Measurements from ENCODE around the gene HIP1. TPM values are rescaled to one million over a fixed set of nuclear protein-coding genes. Genes with fewer than 3 reads are reported as not detected.
"Not testable (repeated sequence)": the region's sequence is repeated elsewhere in the genome, so short reads cannot be mapped to it uniquely, and the experiment has no call there.

Gene HIP1
- polyA plus RNA-seq, 4 donors: 0.22 to 7.1 (median 2.2) TPM

GRCh38 chr7:75639886-75640190 lies 98.9 kb downstream of the HIP1 start:
- Histone ChIP-seq H3K27ac (ENCODE audit: low read depth in 1 of 3, low read length in 2 of 3) (no peak overlapping the region), H3K4me3 (ENCODE audit: low read depth in 1 of 3, low read length in 3 of 3) (peak overlapping the region in 2 of 3 donors; percentile 60 to 65), H3K36me3 (ENCODE audit: control insufficient read depth in 3 of 3, insufficient read depth in 2 of 3, low read depth in 1 of 3, low read length in 3 of 3) (no peaks in the 10 kb centered on the region), H3K9me3 (ENCODE audit: control insufficient read depth in 2 of 2, insufficient read depth in 1 of 2, low read depth in 1 of 2, low read length in 1 of 2) (peaks cover 0 to 13% of the 10 kb centered on the region in 2 donors), H3K27me3 (ENCODE audit: control insufficient read depth in 3 of 3, insufficient read depth in 3 of 3, low read length in 3 of 3) (peaks cover 0 to 17% (median 0%) of the 10 kb centered on the region in 3 donors), H3K4me1 (ENCODE audit: control insufficient read depth in 3 of 3, insufficient read depth in 2 of 3, low read depth in 1 of 3, low read length in 2 of 3) (peaks cover 0 to 7% (median 0%) of the 10 kb centered on the region in 3 donors)
- WGBS, 3 donors: 9 to 18% (median 11%) methylated on average over 7 of the region's 7 CpGs
- DNase-seq (no peak), FAIRE-seq (no peak)

- FAIRE-seq: no peak
Measured at GRCh38 chr7:75639071-75639885, 99.5 kb downstream of the HIP1 start.

GRCh38 chr7:75638594-75639070 lies 100.1 kb downstream of the HIP1 start:
- Histone ChIP-seq H3K27ac (ENCODE audit: low read depth in 1 of 3, low read length in 2 of 3) (peak overlapping the region in 1 of 3 donors; percentile 48), H3K9me3 (ENCODE audit: control insufficient read depth in 2 of 2, insufficient read depth in 1 of 2, low read depth in 1 of 2, low read length in 1 of 2) (peaks cover 0 to 12% of the 10 kb centered on the region in 2 donors), H3K36me3 (ENCODE audit: control insufficient read depth in 3 of 3, insufficient read depth in 2 of 3, low read depth in 1 of 3, low read length in 3 of 3) (no peaks in the 10 kb centered on the region), H3K27me3 (ENCODE audit: control insufficient read depth in 3 of 3, insufficient read depth in 3 of 3, low read length in 3 of 3) (peaks cover 0 to 17% (median 0%) of the 10 kb centered on the region in 3 donors), H3K4me1 (ENCODE audit: control insufficient read depth in 3 of 3, insufficient read depth in 2 of 3, low read depth in 1 of 3, low read length in 2 of 3) (peaks cover 0 to 7% (median 0%) of the 10 kb centered on the region in 3 donors), H3K4me3 (ENCODE audit: low read depth in 1 of 3, low read length in 3 of 3) (peak overlapping the region; percentile 44 to 65 (median 54))
- no peak for FAIRE-seq
- peak; percentile 25 to 42 for DNase-seq
- 2 to 4% (median 2%) methylated on average over 32 to 35 of the region's 35 CpGs for WGBS, 3 donors

More at GRCh38 chr7:75639071-75639885, 99.5 kb downstream of the HIP1 start:
- H3K36me3 ChIP-seq (ENCODE audit: control insufficient read depth in 3 of 3, insufficient read depth in 2 of 3, low read depth in 1 of 3, low read length in 3 of 3): no peaks in the 10 kb centered on the region
- 1% methylated on average over 38 to 73 of the region's 77 CpGs for WGBS, 3 donors
- peaks cover 0 to 17% (median 0%) of the 10 kb centered on the region in 3 donors for H3K27me3 ChIP-seq (ENCODE audit: control insufficient read depth in 3 of 3, insufficient read depth in 3 of 3, low read length in 3 of 3)
- peak overlapping the region; percentile 54 to 65 (median 60) for H3K4me3 ChIP-seq (ENCODE audit: low read depth in 1 of 3, low read length in 3 of 3)
- DNase-seq: peak; percentile 17 to 62
- peak overlapping the region in 1 of 3 donors; percentile 11 for H3K27ac ChIP-seq (ENCODE audit: low read depth in 1 of 3, low read length in 2 of 3)
- H3K9me3 ChIP-seq (ENCODE audit: control insufficient read depth in 2 of 2, insufficient read depth in 1 of 2, low read depth in 1 of 2, low read length in 1 of 2): peaks cover 0 to 13% of the 10 kb centered on the region in 2 donors
- peaks cover 0 to 7% (median 0%) of the 10 kb centered on the region in 3 donors for H3K4me1 ChIP-seq (ENCODE audit: control insufficient read depth in 3 of 3, insufficient read depth in 2 of 3, low read depth in 1 of 3, low read length in 2 of 3)

GRCh38 chr7:75637854-75638593 lies 100.7 kb downstream of the HIP1 start:
- peak overlapping the region in 1 of 3 donors; percentile 48 for H3K27ac ChIP-seq (ENCODE audit: low read depth in 1 of 3, low read length in 2 of 3)
- no peak for DNase-seq
- peak overlapping the region in 2 of 3 donors; percentile 44 to 65 for H3K4me3 ChIP-seq (ENCODE audit: low read depth in 1 of 3, low read length in 3 of 3)
- peaks cover 0 to 7% (median 0%) of the 10 kb centered on the region in 3 donors for H3K4me1 ChIP-seq (ENCODE audit: control insufficient read depth in 3 of 3, insufficient read depth in 2 of 3, low read depth in 1 of 3, low read length in 2 of 3)
- 64 to 77% (median 75%) methylated on average over 14 of the region's 14 CpGs for WGBS, 3 donors
- no peak for FAIRE-seq
- peaks cover 0 to 6% of the 10 kb centered on the region in 2 donors for H3K9me3 ChIP-seq (ENCODE audit: control insufficient read depth in 2 of 2, insufficient read depth in 1 of 2, low read depth in 1 of 2, low read length in 1 of 2)
- H3K36me3 ChIP-seq (ENCODE audit: control insufficient read depth in 3 of 3, insufficient read depth in 2 of 3, low read depth in 1 of 3, low read length in 3 of 3): no peaks in the 10 kb centered on the region
- H3K27me3 ChIP-seq (ENCODE audit: control insufficient read depth in 3 of 3, insufficient read depth in 3 of 3, low read length in 3 of 3): peaks cover 0 to 17% (median 0%) of the 10 kb centered on the region in 3 donors

GRCh38 chr7:75635036-75635435 lies 103.7 kb downstream of the HIP1 start:
- Histone ChIP-seq H3K9me3 (ENCODE audit: control insufficient read depth in 2 of 2, insufficient read depth in 1 of 2, low read depth in 1 of 2, low read length in 1 of 2) (no peaks in the 10 kb centered on the region), H3K4me1 (ENCODE audit: control insufficient read depth in 3 of 3, insufficient read depth in 2 of 3, low read depth in 1 of 3, low read length in 2 of 3) (peaks cover 0 to 6% (median 0%) of the 10 kb centered on the region in 3 donors), H3K36me3 (ENCODE audit: control insufficient read depth in 3 of 3, insufficient read depth in 2 of 3, low read depth in 1 of 3, low read length in 3 of 3) (no peaks in the 10 kb centered on the region), H3K4me3 (ENCODE audit: low read depth in 1 of 3, low read length in 3 of 3) (no peak overlapping the region), H3K27ac (ENCODE audit: low read depth in 1 of 3, low read length in 2 of 3) (no peak overlapping the region), H3K27me3 (ENCODE audit: control insufficient read depth in 3 of 3, insufficient read depth in 3 of 3, low read length in 3 of 3) (peaks cover 0 to 14% (median 0%) of the 10 kb centered on the region in 3 donors)
- WGBS, 3 donors: 77 to 82% (median 82%) methylated on average over 5 of the region's 5 CpGs
- DNase-seq (no peak), FAIRE-seq (no peak)

GRCh38 chr7:75632587-75632986 lies 106.2 kb downstream of the HIP1 start:
- H3K27ac ChIP-seq (ENCODE audit: low read depth in 1 of 3, low read length in 2 of 3); FAIRE-seq; H3K36me3 ChIP-seq (ENCODE audit: control insufficient read depth in 3 of 3, insufficient read depth in 2 of 3, low read depth in 1 of 3, low read length in 3 of 3); H3K27me3 ChIP-seq (ENCODE audit: control insufficient read depth in 3 of 3, insufficient read depth in 3 of 3, low read length in 3 of 3); H3K9me3 ChIP-seq (ENCODE audit: control insufficient read depth in 2 of 2, insufficient read depth in 1 of 2, low read depth in 1 of 2, low read length in 1 of 2); H3K4me1 ChIP-seq (ENCODE audit: control insufficient read depth in 3 of 3, insufficient read depth in 2 of 3, low read depth in 1 of 3, low read length in 2 of 3); DNase-seq; H3K4me3 ChIP-seq (ENCODE audit: low read depth in 1 of 3, low read length in 3 of 3): not testable (repeated sequence)
- WGBS, 3 donors: 91 to 96% (median 95%) methylated on average over 6 of the region's 6 CpGs

GRCh38 chr7:75631711-75632110 lies 107.0 kb downstream of the HIP1 start:
- 61 to 73% (median 68%) methylated on average over 9 of the region's 9 CpGs for WGBS, 3 donors
- Histone ChIP-seq H3K4me1 (ENCODE audit: control insufficient read depth in 3 of 3, insufficient read depth in 2 of 3, low read depth in 1 of 3, low read length in 2 of 3) (no peaks in the 10 kb centered on the region), H3K4me3 (ENCODE audit: low read depth in 1 of 3, low read length in 3 of 3) (no peak overlapping the region), H3K36me3 (ENCODE audit: control insufficient read depth in 3 of 3, insufficient read depth in 2 of 3, low read depth in 1 of 3, low read length in 3 of 3) (no peaks in the 10 kb centered on the region), H3K27ac (ENCODE audit: low read depth in 1 of 3, low read length in 2 of 3) (no peak overlapping the region), H3K27me3 (ENCODE audit: control insufficient read depth in 3 of 3, insufficient read depth in 3 of 3, low read length in 3 of 3) (no peaks in the 10 kb centered on the region), H3K9me3 (ENCODE audit: control insufficient read depth in 2 of 2, insufficient read depth in 1 of 2, low read depth in 1 of 2, low read length in 1 of 2) (peaks cover 1 to 10% of the 10 kb centered on the region in 2 donors)
- FAIRE-seq (no peak), DNase-seq (peak in 1 of 2 donors; percentile 14)

- H3K27me3 ChIP-seq (ENCODE audit: control insufficient read depth in 3 of 3, insufficient read depth in 3 of 3, low read length in 3 of 3): no peaks in the 10 kb centered on the region
- WGBS, 3 donors: 82 to 88% (median 85%) methylated on average over 3 of the region's 3 CpGs
- FAIRE-seq (no peak), DNase-seq (no peak)
- H3K36me3 ChIP-seq (ENCODE audit: control insufficient read depth in 3 of 3, insufficient read depth in 2 of 3, low read depth in 1 of 3, low read length in 3 of 3): no peaks in the 10 kb centered on the region
- no peak overlapping the region for H3K4me3 ChIP-seq (ENCODE audit: low read depth in 1 of 3, low read length in 3 of 3)
- no peak overlapping the region for H3K27ac ChIP-seq (ENCODE audit: low read depth in 1 of 3, low read length in 2 of 3)
- peaks cover 1 to 13% of the 10 kb centered on the region in 2 donors for H3K9me3 ChIP-seq (ENCODE audit: control insufficient read depth in 2 of 2, insufficient read depth in 1 of 2, low read depth in 1 of 2, low read length in 1 of 2)
- no peaks in the 10 kb centered on the region for H3K4me1 ChIP-seq (ENCODE audit: control insufficient read depth in 3 of 3, insufficient read depth in 2 of 3, low read depth in 1 of 3, low read length in 2 of 3)
Measured at GRCh38 chr7:75630549-75630948, 108.2 kb downstream of the HIP1 start.
